Jurkat, Clone E6-1 (cell line): Measurements from ENCODE around the gene CLDN14. TPM values are rescaled to one million over a fixed set of nuclear protein-coding genes. Genes with fewer than 3 reads are reported as not detected.
A peak's percentile ranks its signal among the peaks of the same experiment; 100 is the strongest.

ENCODE experiments used
- DNase-seq: peaks from one replicate; pipeline ENCODE4 v3.0.0-alpha.2; 2011; ENCODE audit warnings: low read depth, low spot score
- H3K4me3 ChIP-seq: 2 replicates; pipeline ENCODE4 v1.5.1; 2011; ENCODE audit warnings: mild to moderate bottlenecking, low read length, control low read depth, moderate library complexity
- polyA plus RNA-seq: library from polyadenylated mRNA; unstranded; fragments of >200 nt; gene quantifications from one replicate; pipeline ENCODE4 v1.2.1, GENCODE V29; 2012; ENCODE audit warnings: missing spikeins; ENCODE audit not compliant: insufficient read length, insufficient read depth

The CLDN14 gene, protein sequence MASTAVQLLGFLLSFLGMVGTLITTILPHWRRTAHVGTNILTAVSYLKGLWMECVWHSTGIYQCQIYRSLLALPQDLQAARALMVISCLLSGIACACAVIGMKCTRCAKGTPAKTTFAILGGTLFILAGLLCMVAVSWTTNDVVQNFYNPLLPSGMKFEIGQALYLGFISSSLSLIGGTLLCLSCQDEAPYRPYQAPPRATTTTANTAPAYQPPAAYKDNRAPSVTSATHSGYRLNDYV
- polyA plus RNA-seq = not detected

DNA sequence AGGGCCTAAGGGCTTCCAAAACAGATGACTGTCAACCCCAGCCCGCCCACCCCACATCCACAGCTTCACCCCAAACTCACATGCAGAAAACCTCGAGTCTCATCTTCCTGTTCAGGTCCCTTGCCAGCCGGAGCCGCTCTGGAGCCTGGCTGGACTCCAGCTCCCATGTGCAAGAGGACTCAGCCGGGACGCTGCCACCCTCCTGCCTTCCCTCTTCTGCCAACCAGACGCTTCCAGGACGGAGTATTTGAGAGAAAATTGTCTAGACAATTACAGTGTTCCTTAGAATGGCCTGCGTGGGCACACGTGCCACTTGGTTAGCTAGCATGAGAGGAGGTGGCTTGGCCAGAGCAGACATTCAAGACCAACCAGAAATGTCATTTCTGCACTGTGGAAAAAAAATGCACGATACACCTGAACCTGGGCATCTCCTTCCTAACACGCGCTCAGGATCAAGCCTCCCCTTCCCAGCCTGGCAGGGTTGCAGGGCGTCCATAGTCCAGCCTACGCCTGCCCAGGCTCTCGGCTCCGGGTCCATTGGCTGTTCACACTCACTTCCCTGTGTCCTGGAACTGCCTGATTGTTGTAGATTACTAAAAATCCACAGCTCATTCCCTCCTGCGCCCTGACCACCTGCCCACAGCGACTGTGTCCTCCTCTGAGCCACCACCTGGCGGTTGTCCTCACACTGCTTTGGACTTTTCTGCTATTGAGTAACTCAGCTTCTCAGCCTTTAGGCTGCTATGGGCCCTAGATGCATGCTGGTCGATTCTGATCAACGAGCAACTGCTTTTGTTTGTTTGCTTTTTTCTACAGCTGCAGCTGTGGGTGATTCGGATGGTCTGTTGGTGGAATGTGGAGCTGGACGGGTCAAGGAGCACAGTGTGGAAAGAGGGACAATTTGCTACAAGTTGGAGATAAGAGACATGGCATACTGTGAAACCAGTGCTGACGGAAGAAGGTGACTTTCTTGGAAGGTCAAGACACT, at the start of gene CLDN14:
CLDN14 (minus strand) TSS at position 708 of the 988 bp plus-strand sequence. CDS start 18,427 bp downstream, outside the sequence.
- no peak for DNase-seq
- no peak within 1 kb of the TSS for H3K4me3 ChIP-seq

DNA sequence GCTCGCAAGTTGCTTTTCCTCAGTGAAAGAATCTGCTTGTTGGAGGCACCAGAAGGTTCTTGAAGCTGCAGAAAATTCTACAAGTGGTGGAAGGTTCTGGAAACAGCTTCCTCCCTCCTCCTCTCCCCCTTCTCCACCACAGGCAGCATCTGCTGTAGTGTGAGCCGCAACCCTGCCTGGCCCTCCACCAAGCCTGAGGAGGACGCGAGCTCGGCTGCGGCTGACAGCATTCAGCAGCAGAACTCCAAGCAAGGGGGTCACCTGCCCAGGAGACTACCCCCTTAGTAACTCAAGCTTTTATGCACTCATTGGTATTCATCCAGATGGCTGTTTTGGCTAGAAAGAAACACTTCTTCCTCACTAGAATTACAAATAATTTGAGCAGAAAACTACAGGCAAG, 48.8 kb upstream of the CLDN14 start:
- no peak overlapping the region for H3K4me3 ChIP-seq
- no peak for DNase-seq

DNA sequence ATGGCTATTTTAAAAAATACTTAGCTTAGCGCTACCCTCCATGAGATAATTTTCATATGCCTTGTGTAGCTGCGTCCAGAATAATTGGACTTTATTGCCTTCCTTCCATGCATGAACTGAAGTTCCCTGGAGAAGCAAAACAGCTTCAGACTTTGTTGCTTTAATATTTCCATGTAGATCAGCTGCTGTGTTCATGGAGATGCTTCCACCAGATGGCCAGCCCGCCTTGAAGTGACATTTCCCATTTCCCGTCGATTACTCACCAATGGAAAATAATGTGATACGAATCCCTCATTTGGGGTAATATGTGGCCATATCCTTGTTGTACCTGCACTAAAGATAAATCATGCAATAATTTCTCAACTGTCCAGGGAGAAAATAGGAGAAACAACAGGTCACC, 47.4 kb upstream of the CLDN14 start:
- no peak overlapping the region for H3K4me3 ChIP-seq

GRCh38 chr21:36526104-36526503, 46.2 kb upstream of the CLDN14 start:
- H3K4me3 ChIP-seq = no peak overlapping the region

More for the DNA sequence above, 47.4 kb upstream of the CLDN14 start:
- DNase-seq = no peak

GRCh38 chr21:36524477-36524876, 44.6 kb upstream of the CLDN14 start:
- H3K4me3 ChIP-seq = no peak overlapping the region
- no peak for DNase-seq

More at GRCh38 chr21:36526104-36526503, 46.2 kb upstream of the CLDN14 start:
- DNase-seq = no peak

- no peak for DNase-seq
Measured at GRCh38 chr21:36522219-36522808, 42.4 kb upstream of the CLDN14 start.

DNA sequence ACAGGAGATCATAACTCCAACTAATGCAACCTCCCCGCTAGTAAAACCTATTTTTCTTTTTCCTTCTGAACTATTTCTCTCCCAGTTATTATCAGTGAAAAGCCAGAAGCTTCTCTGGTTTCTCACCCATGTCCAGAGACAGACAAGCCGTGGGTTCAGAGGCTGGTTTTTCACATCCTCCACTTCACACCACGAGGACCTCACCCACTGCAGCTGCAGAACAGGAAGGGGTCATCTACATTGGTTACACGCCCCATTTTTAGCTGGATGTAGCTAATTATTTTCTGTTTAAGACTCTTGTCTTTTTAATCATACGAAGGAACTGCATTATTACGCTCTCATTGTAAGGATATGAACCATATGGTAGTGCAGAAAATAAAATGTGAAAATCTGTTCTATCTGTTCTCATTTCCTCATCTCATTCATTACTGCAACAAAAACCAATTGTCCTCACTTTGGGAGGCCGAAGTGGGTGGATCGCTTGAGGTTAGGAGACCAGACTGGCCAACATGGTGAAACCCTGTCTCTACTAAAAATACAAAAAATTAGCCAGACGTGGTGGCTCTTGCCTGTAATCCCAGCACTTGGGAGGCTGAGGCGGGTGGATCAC, 39.1 kb upstream of the CLDN14 start:
- no peak overlapping the region for H3K4me3 ChIP-seq
- no peak for DNase-seq

More at GRCh38 chr21:36522219-36522808, 42.4 kb upstream of the CLDN14 start:
- no peak overlapping the region for H3K4me3 ChIP-seq

- no peak for DNase-seq
- H3K4me3 ChIP-seq = no peak overlapping the region
Measured at GRCh38 chr21:36517366-36518075, 37.6 kb upstream of the CLDN14 start.

DNA sequence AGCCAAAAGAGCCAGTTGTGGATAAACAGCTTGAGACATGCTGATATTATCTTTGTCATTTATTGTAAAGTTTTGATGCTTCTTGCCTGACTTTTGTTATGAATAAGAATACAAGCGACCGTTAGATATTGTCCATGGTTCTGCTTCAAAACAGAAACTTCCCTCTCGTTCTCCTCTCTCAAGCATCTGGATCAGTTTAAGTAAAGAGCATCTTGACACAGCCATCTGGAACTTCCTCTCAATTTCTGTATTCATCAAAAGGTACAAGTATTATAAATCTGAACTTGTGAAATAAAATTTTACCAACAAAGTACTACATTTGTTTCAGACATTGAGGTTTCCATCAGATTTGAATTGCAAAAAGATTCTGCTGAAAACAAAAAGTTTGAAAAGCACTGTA, 36.4 kb upstream of the CLDN14 start:
- no peak overlapping the region for H3K4me3 ChIP-seq
- no peak for DNase-seq

GRCh38 chr21:36513430-36513829, 33.5 kb upstream of the CLDN14 start:
- no peak overlapping the region for H3K4me3 ChIP-seq
- no peak for DNase-seq

DNA sequence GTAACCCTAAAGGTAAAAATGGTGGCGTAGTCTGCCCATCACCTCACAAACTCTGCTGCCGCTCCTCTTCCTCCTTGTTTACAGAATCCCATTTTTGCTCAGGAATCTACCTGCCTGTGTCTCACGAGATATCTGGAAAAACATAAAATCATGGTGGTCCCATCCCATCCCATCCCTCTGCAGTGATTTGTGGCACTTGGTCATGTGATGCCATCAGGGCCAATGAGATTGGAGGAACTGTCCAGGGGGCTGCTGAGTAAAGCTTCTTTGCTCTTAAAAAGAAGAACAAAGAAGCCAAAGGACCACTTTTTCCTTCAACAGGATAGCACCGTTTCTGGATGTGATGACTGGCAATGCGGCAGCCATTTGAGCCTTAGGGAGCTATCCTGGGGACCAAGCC, 33.0 kb upstream of the CLDN14 start:
- H3K4me3 ChIP-seq = no peak overlapping the region
- DNase-seq = no peak

- DNase-seq = peak; percentile 94
Measured at GRCh38 chr21:36511484-36512220, 31.7 kb upstream of the CLDN14 start.

DNA sequence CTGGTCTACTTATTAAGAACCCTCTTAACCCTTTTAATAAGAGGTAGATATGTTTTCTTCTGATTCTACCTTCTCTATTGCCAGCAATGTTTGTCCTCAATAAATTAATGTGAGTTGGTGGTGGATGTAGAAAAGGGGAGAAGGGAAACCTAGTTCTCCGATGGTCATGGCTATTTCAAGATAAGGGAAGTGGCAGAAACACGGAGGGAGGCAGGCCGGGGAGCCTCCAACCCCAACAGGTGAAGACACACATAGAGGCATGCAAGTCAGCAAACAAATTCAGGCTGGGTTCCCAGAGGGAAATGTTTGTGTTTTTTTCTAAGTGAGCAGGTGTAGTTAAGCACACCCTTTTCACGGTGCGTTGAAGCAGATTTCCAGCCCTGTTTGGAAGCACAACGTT, 31.0 kb upstream of the CLDN14 start:
- DNase-seq = no peak
- no peak overlapping the region for H3K4me3 ChIP-seq

More at GRCh38 chr21:36511484-36512220, 31.7 kb upstream of the CLDN14 start:
- H3K4me3 ChIP-seq = no peak overlapping the region

- DNase-seq = no peak
- no peak overlapping the region for H3K4me3 ChIP-seq
Measured at GRCh38 chr21:36509973-36510664, 30.2 kb upstream of the CLDN14 start.

DNA sequence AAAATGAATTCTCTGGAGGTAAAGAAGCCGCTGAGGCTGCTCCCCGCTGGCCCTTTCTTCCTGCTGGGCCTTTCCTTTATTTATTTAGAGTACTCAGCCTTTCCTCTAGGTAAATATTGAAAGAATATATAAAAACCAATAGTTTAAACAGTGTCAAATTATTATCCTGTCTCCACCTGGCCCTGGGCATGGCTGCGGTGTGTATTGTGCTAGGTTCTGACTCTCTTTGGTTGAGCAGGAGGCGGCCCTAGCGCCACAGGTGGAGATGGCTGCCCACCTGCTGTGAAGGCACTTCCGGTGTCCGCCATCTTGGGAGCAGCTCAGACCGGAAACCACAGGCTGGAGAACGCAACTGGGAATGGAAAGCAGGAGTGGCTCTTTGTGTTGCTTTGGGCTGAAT, 29.0 kb upstream of the CLDN14 start:
- DNase-seq = no peak
- no peak overlapping the region for H3K4me3 ChIP-seq

GRCh38 chr21:36507397-36508018, 27.6 kb upstream of the CLDN14 start:
- DNase-seq = no peak
- H3K4me3 ChIP-seq = no peak overlapping the region

DNA sequence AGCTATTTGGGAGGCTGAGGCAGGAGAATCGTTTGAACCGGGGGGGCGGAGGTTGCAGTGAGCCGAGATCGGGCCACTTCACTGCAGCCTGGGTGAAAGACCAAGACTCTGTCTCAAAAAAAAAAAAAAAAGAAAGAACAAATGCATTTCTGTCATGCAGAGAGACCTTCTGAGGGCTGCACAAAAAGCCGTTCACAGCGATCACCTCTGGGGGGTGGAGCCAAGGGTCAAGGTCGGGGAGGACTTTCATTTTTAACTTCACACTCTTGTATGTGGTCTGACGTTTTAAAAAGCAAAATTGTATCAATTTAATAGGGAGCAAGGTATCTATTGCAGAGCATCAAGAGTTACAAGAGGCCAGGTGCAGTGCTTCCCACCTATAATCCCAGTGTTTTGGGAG, 26.6 kb upstream of the CLDN14 start:
- no peak for DNase-seq
- no peak overlapping the region for H3K4me3 ChIP-seq
